GM13976 (cell line): ENCODE data around the gene BRINP1.

Source experiments
- DNase-seq: peaks from one replicate; pipeline ENCODE4 v3.0.0; 2012; ENCODE audit warnings: low spot score
- in situ Hi-C: fragments of 300-500 bp; cut with MboI; formaldehyde crosslinking; loops from one replicate; pipeline ENCODE4 v1.12.0; 2022; ENCODE audit warnings: low sequenced_read_pairs, mixed read lengths, inconsistent platforms; ENCODE audit not compliant: unreplicated experiment
- TF ChIP-seq, protein P1 (sequence below): IDR thresholded peaks from 2 replicates; pipeline ENCODE4 v1.5.1; 2012; ENCODE audit warnings: borderline replicate concordance, mild to moderate bottlenecking; ENCODE audit not compliant: insufficient read depth; ENCODE audit errors: extremely low read depth, missing control alignments, control extremely low read depth

The BRINP1 gene

DNA sequence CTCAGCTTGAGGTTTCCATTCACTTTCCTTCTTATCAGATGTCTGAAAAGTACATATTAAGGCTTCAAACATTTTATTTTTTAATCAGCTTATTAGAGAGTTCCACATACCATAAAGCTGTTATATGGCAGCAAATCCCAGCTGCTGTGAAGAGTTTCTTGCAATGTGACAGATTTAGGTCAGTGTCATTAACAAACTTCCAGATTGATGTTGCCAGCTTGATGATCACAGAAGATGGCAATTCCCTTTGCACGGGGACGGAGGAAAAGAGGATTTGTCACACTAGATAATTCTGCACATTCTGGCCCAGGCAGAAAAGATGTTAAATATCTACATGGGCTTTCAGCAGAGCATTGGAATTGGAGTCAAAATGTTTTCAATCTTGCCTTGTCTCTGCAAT, 215.8 kb downstream of the BRINP1 start:
- DNase-seq = no peak
- TF ChIP-seq, protein P1, sequence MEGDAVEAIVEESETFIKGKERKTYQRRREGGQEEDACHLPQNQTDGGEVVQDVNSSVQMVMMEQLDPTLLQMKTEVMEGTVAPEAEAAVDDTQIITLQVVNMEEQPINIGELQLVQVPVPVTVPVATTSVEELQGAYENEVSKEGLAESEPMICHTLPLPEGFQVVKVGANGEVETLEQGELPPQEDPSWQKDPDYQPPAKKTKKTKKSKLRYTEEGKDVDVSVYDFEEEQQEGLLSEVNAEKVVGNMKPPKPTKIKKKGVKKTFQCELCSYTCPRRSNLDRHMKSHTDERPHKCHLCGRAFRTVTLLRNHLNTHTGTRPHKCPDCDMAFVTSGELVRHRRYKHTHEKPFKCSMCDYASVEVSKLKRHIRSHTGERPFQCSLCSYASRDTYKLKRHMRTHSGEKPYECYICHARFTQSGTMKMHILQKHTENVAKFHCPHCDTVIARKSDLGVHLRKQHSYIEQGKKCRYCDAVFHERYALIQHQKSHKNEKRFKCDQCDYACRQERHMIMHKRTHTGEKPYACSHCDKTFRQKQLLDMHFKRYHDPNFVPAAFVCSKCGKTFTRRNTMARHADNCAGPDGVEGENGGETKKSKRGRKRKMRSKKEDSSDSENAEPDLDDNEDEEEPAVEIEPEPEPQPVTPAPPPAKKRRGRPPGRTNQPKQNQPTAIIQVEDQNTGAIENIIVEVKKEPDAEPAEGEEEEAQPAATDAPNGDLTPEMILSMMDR = no peak
- in situ Hi-C loops = no loop called here

DNA sequence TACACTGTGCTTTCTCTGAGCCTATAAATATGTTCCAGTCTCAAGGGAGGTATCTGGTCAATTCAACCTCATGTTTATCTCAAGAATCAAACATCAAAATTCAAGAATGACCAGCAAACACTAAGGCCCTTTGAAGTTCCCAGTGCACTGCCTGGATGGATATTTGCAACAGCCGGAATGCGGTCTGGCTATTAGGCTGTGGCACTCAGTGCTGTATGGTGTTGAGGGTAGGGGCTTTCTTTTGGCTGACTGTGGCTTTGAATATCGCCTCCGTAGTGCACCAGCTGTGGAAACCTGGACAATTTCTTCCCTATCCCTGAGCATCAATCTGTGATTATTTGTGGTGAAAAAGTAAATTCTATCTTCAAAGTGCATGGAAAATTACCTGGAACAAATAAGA, 220.4 kb downstream of the BRINP1 start:
- in situ Hi-C loops = no loop called here

DNA sequence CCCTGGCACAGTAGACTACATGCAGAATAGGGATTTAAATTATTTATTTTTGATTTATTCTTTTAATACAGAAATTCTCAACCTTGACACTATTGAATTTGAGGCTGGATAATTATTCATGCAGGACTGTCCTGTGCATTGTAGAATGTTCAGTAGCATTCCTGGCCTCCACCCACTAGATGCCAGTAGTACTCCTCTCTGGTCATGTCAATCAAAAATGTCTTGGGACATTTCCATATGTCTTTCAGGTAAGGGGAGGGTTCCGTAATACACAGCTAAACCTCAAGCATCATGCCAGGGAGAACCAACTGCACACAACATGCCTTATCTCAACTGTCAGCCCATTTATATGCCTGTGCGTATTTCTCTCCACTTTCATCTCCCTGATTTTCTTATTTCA, 231.8 kb downstream of the BRINP1 start:
- no peak for DNase-seq
- in situ Hi-C loops = no loop called here
- TF ChIP-seq, protein P1 = no peak

More for the DNA sequence above, 220.4 kb downstream of the BRINP1 start:
- TF ChIP-seq, protein P1 = no peak
- no peak for DNase-seq

DNA sequence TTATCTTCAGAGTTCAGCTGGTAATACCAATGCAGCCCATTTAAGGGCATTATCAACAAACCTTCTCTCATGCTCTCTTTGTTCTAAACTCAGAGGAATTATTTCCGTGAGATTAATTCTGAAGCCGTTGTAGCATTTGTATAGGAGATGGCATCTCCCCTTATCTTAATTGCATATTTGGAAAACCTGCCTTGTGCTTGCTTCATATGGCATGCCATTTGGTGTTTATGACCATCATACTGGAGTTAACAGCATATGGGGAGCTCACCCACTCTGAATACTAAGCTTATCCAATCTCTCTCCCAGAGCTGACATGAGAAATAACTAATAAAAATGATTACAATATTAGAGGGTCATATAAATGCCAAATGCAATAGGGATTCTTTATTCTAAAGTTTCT, 243.2 kb downstream of the BRINP1 start:
- in situ Hi-C loops = no loop called here

DNA sequence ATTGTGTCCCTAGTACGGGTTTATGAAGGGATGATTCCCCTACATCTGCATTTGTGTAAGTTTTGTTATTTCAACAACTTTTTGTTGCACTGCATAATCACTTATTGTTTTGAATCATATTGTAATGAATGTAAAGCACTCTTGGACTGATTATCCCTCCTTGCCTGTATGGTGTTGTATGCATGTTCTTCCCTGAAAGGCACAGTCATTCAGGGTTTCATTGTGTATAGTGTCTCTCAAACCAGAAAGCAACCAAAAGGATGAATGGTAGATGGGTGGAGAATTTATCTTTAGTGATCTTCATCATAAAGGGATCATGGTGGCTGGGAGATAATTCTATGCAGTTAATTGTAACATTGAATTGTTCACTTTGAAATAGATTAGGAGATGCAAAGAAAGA, 247.3 kb downstream of the BRINP1 start:
- no peak for DNase-seq
- in situ Hi-C loops = no loop called here
- TF ChIP-seq, protein P1 = no peak

More for the DNA sequence above, 243.2 kb downstream of the BRINP1 start:
- no peak for DNase-seq
- TF ChIP-seq, protein P1 = no peak

DNA sequence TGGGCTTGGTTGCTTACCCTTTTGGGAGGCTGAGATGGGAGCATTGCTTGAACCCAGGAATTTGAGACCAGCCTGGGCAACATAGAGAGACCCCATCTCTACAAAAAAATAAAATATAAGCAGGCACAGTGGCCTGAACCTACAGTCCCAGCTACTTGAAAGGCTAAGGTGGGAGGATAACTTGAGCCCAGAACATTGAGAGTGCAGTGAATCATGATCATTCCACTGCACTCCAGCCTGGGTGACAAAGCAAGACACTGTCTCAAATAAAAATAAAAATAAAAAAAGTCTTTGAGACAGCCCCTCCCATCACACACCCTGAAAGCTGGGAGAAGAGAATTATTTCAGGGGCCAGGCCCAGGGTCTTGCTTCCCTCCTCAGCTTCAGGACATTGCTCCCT, 251.8 kb downstream of the BRINP1 start:
- no peak for DNase-seq
- TF ChIP-seq, protein P1 = no peak
- in situ Hi-C loops = no loop called here
